Astrocyte of the cerebellum (primary cell): ENCODE measurements around the gene DLL1.
"Not testable (repeated sequence)": the region's sequence is repeated elsewhere in the genome, so short reads cannot be mapped to it uniquely, and the experiment has no call there.

ENCODE experiments used
- DNase-seq: peaks from one replicate; pipeline ENCODE4 v3.0.0-alpha.2; 2011; ENCODE audit warnings: low read depth
- H3K4me3 ChIP-seq: 2 replicates; pipeline ENCODE4 v1.5.1; 2011; ENCODE audit warnings: mild to moderate bottlenecking, low read depth, low read length, moderate library complexity
- CTCF ChIP-seq: IDR thresholded peaks from 2 replicates; pipeline ENCODE4 v1.5.1; 2012; ENCODE audit warnings: low read length, low read depth, moderate library complexity, mild to moderate bottlenecking; ENCODE audit errors: missing control alignments
- in situ Hi-C: cut with HindIII; loops from 2 replicates; pipeline ENCODE4 v1.10.0; 2017; ENCODE audit warnings: low sequenced_read_pairs

Gene DLL1

GRCh38 chr6:170290296-170291128 is at the start of gene DLL1:
Gene DLL1, minus strand, starts transcription at chr6:170291078. Its CDS starts 939 bp downstream, at chr6:170290139.
- H3K4me3 ChIP-seq: peak within 1 kb of the TSS; percentile 53
- DNase-seq: no peak
- TF ChIP-seq CTCF: no peak
- in situ Hi-C loops: no loop called here

GRCh38 chr6:170335199-170335598 is 44.3 kb upstream of the DLL1 start:
- in situ Hi-C loops, H3K4me3 ChIP-seq, DNase-seq: not testable (repeated sequence)

GRCh38 chr6:170329321-170329720 is 38.4 kb upstream of the DLL1 start:
- in situ Hi-C loops: no loop called here
- TF ChIP-seq CTCF: no peak
- H3K4me3 ChIP-seq: no peak overlapping the region
- no peak for DNase-seq

- no peak for DNase-seq
- in situ Hi-C loops: no loop called here
- no peak for TF ChIP-seq CTCF
- H3K4me3 ChIP-seq: no peak overlapping the region
Measured at GRCh38 chr6:170317718-170318117, 26.8 kb upstream of the DLL1 start.

GRCh38 chr6:170317076-170317475 is 26.2 kb upstream of the DLL1 start:
- TF ChIP-seq CTCF: no peak
- no peak overlapping the region for H3K4me3 ChIP-seq
- in situ Hi-C loops: no loop called here
- DNase-seq: no peak

GRCh38 chr6:170316071-170316470 is 25.2 kb upstream of the DLL1 start:
- DNase-seq: no peak
- H3K4me3 ChIP-seq: no peak overlapping the region
- TF ChIP-seq CTCF: no peak
- in situ Hi-C loops: no loop called here

- no peak for TF ChIP-seq CTCF
- H3K4me3 ChIP-seq: no peak overlapping the region
- in situ Hi-C loops: no loop called here
- DNase-seq: no peak
Measured at GRCh38 chr6:170314983-170315382, 24.1 kb upstream of the DLL1 start.
